IPS-18c (cell line): ENCODE data around the gene TEX54.
"Not testable (repeated sequence)": the region's sequence is repeated elsewhere in the genome, so short reads cannot be mapped to it uniquely, and the experiment has no call there.

Experiments
- H3K4me3 ChIP-seq: 2 replicates; pipeline ENCODE4 v1.7.0; 2013; ENCODE audit warnings: low read depth, mild to moderate bottlenecking, low read length, moderate library complexity; ENCODE audit not compliant: insufficient read depth
- H3K9me3 ChIP-seq: one replicate; pipeline ENCODE4 v1.6.1; 2013; ENCODE audit warnings: mild to moderate bottlenecking, low read length, moderate library complexity; ENCODE audit not compliant: control insufficient read depth, insufficient read depth

The TEX54 gene

DNA sequence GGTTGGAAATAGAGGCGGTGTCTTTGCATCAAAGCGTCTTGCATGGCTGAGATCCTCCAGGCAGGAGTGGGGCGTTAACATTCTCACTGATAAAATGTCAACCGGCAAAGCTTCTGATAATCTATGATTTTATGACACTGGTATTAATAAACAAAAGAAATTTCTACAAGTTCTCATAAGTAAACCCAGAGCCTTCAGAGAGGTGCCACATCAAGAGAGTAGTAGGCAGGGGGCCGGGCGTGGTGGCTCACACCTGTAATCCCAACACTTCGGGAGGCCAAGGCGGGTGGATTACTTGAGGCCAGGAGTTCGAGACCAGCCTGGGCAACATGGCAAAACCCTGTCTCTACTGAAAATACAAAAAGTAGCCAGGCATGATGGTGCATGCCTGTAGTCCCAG is 10.2 kb upstream of the TEX54 start:
- not testable (repeated sequence) for H3K4me3 ChIP-seq, H3K9me3 ChIP-seq

DNA sequence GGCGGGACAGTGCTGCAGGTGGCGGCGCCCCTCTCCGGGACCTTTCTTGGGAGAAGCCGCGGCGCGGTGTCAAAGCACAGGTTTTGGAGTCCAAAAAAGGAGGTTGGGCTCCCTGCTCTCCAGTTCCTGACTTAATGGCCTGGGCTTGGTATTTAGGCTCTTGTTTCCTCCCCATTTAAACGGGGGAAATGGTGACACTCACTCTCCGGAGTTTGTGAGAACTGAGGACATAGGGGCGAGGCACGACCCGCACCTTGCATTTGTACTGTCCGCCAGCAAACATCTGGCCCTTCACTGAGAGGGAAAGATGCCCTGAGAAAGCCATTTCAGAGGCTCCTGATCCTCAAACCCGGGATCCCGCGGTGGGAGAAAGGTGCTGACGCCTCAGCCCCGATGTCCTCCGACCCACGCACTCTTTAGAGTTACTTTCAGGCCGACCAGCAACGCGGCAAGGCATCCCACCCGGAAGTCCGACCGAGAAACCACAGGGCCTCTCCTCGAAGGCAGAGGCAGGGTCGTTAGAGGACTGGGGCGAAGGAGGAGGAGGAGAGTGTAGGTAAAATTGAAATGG is 9.6 kb upstream of the TEX54 start:
- Histone ChIP-seq H3K4me3 (peak overlapping the region; percentile 29), H3K9me3 (peaks cover 2% of the 10 kb centered on the region)

DNA sequence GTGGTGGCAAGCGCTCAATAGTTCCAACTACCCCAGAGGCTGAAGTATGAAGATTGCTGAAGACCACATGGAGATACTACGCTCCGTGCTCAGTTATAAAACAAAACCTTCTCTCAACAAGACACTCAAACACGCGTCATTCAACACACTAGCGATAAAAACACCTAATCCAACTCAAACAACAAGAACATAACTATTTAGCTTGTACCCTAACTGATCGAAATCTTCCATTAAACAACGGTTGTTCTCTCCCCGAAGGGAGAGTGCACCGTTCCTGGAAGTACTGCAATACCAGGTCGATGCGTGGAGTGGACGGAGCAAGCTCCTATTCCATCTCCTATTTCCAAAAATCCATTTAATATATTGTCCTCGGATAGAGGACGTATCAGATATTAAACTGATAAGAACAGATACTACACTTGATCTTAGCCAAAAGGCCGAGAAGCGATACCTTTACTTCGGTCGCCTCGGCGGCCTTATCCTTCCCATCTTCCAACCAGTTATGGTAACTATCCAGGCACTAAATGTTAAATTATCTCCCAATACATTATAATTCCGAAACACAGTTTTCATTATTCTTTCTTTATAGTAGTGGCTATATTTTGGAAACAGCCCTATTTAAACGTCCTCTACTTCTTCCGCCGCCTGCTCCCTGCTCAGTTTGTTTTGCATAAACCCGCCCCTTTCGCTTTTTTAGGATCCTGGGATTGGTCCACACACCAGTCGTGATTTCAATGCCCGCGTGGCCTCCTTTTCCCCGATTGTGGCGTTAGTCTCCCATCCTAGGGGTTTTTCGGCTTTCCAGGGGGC is 8.9 kb upstream of the TEX54 start:
- H3K4me3 ChIP-seq, result peak overlapping the region; percentile 29; the same call in 1 of the 2 replicates
- no peaks in the 10 kb centered on the region for H3K9me3 ChIP-seq

DNA sequence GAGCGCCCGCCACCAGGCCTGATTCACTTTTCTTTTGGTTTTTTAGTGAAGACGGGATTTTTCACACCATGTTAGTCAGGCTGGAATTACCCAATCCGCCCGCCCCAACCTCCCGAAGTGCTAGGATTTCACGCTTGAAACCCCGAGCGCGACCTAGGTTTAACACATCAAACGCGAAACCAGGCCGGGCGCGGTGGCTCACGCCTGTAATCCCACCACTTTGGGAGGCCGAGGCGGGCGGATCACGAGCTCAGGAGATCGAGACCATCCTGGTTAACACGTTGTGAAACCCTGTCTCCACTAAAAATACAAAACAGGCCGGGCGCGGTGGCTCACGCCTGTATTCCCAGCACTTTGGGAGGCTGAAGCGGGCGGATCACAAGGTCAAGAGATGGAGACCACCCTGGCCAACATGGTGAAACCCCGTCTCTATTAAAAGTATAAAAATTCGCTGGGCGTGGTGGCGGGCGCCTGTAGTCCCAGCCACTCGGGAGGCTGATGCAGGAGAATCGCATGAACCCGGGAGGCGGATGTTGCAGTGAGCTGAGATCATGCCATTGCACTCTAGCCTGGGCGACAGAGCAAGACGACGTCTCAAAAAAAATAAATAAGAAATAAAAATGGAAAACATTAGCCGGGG is 8.2 kb upstream of the TEX54 start:
- H3K9me3 ChIP-seq, result not testable (repeated sequence)
- peak overlapping the region; percentile 99; the same call in 1 of the 2 replicates for H3K4me3 ChIP-seq

DNA sequence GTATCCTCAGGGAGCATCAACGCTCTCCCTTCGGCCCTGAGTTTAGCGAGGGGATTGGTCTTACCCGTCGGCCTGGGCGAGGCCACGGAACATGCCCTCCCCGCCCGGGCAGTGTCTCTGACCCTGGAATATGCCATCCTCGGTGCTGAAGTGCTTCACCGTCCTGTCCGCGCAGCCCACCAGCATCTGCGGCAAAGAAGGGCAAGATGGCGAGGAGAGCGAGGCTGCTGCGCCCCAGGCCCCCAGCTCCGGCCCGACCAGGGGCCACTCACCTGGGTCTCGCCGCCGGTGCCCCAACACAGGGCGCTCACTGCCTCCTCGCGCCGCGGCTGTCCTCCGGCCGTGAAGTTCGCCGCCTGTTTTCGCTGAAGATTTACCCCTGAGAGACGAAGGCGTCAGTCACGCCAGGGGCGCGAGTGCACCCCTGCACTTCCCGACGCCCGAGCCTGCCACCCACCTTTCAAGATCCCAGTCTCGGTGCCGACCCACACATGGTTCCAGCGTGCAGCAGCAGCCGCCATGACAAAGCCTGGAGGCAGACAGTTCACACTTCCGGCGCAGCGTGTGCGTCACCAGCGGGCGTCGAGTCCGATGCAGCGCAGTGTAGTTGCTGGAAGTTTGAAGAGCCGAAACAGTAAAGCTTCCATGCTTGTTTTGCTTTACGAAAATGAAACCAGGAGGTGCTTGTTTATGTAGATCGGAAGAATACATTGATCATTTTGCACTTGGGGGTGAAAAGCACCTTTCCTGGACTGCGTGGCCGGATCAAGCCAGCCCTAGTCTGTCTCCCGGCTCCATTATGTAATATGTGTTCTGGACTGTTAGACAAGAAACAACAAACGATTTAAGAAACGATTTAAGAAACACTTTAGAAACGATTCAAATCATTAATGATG is 6.7 kb upstream of the TEX54 start, which contains the start of gene WDR74:
Gene WDR74 (minus strand): TSS at position 541 of the 896 bp plus-strand sequence. CDS start 20 bp downstream, at position 521.
- peak within 1 kb of the TSS; percentile 99 for H3K4me3 ChIP-seq
- H3K9me3 ChIP-seq, result no peaks in the 10 kb centered on the region

DNA sequence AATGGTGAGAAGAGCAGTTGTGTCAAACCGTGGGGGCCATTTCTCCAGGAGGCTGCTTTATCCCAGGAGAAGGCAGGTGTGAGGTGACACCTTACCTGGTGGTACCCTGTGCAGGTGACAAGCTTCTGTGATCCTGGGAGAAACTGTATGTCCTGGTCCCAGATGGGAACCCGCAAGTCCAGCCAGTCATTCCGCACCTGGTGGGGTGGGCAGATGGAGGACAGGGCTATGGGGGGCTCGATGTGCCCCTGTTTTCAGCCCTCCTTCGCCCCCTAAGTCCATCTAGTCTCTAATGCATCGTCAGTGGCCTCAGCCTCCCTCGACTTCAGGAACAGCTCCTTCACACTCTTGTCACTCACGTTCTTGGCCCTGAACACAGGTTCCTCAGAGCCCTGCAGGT is 2.7 kb upstream of the TEX54 start:
- Histone ChIP-seq H3K4me3 (no peak overlapping the region), H3K9me3 (no peaks in the 10 kb centered on the region)

DNA sequence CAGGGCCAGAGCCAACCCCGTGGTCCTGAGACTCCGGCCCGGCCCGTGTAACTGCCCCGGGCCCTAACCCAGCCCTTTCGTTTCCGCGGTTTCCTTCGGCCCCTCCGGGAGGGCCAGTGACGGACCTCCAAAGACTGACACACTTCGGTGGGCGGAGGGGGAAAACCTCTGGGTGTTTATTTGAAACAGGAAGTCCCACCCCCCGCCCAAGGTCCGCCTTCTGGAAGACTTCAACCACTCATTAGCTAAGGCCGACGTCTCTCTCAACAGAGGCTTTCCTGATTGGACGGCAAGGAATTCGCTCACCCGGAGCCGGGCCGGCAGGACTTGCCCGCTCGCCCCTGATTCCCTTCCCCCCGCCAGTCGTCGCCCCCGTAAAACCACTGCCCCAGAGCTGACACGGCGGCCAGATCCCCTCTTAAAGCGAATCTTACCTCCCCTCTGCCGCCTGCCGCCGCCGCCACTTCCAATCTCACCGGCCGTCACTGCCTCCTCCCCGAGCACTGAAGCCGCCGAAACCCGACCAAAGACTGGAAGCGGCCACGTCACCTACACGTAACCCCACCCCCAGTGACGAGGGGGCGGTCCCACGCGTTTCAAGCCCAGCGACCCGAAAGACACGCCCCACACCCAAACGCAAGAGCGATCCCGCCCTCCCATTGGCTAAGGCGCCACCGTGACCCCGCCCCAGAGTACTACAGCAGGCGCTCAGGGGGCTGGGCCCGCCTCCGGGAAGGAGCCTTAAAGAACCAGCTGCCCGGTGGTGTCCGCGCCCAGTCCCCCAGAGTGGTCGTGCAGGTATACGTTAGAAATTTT is 913 bp downstream of the TEX54 start, which contains the start of gene STX5:
Gene STX5 (minus strand): TSS at position 532 of the 816 bp plus-strand sequence. CDS start 808 bp downstream, outside the sequence.
- H3K9me3 ChIP-seq, result no peaks in the 10 kb centered on the region

DNA sequence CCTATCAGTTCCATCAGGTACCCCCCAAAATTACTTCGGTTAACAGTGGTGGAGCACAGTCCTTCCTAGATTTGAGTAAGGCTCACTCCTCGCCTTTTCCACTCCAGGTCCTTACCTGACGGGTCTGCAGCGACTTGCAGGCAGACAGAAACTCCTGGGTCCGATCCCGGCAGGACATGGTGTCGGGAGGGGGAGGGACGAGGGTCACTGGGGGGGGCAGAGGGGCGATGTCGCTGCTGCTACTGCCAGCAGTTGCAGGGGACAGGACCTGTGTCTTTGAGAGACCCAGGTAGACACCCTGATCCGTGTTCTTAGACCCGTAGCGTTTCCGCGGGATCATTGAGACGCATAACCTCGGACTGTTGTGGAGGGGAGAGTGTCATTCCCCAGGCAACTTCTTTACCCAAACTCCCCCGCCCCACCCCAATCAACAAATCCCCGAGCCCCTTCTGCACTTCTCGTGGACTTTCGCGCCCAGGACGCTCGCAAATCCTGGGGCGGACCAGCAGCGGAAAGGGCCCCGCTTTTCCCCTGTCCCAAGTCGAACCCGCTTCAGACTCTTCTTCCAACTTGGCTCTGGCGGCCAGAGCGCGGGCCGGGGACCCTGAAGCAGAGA is 1.6 kb downstream of the TEX54 start:
- peak overlapping the region; percentile 98 for H3K4me3 ChIP-seq
- no peaks in the 10 kb centered on the region for H3K9me3 ChIP-seq

More for the DNA sequence above, 913 bp downstream of the TEX54 start, which contains the start of gene STX5:
- peak within 1 kb of the TSS; percentile 98 for H3K4me3 ChIP-seq

DNA sequence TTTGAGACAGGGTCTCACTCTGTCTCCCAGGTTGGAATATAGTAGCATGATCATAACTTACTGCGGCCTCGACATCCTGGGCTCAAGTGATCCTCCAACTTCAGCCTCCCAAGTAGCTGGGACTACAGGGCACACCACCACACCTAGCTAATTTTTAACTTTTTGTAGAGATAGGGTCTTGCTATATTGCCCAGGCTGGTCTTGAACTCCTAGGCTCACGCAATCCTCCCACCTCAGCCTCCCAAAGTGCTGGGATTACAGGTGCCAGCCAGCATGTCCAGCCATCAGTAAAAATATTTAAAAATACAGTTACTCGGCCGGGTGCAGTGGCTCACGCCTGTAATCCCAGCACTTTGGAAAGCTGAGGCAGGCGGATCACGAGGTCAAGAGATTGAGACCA is 4.5 kb downstream of the TEX54 start:
- not testable (repeated sequence) for H3K4me3 ChIP-seq, H3K9me3 ChIP-seq

DNA sequence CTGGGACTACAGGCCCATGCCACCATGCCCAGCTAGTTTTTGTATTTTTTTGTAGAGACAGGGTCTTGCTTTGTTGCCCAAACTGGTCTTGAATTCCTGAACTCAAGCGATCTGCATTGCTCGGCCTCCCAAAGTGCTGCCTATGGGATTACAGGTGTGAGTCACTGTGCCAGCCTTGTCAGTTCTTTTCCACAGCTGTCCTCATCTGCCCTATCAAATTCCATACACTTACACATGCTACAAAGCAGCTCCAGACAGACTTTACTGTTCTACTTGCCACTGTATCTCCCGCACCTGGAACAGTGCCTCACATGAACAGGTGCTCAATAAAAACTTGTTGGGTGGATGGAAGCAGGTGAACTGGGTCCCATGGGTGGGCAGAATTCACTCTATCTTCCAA is 9.0 kb downstream of the TEX54 start:
- Histone ChIP-seq H3K9me3 (no peaks in the 10 kb centered on the region), H3K4me3 (no peak overlapping the region)

DNA sequence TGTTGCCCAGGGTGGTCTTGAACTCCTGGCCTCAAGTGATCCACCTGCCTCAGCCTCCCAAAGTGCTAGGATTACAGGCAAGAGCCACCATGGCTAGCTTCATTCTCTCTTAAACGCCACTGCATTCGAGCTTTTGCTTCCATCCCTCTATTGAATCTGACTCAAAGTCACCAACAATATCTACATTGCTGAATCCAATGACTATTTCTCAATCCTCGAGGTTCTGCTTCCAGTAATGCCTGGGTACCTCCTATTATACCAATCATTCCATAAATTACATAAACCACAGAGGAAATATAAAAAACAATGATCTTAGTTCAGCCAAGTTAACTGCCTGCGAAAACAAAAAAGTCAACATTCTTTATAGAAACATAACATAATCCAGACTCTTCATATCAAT is 15.5 kb downstream of the TEX54 start:
- Histone ChIP-seq H3K9me3 (no peaks in the 10 kb centered on the region), H3K4me3 (no peak overlapping the region)

DNA sequence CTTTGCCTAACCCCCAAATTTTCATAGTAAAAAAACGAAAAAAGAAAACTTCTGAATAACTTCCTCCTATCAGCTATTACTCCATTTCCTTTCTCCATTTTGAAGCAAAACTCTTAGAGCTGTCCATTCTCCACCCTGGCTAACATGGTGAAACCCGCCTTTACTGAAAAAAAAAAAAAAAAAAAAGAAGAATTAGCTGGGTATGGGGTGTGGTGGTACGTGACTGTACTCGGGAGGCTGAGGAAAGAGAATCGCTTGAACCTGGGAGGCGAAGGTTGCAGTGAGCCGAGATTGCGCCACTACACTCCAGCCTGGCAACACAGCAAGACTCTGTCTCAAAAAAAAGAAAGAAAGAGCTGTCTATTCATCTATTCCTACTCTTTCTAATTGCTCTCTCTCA is 16.1 kb downstream of the TEX54 start:
- Histone ChIP-seq H3K4me3 (no peak overlapping the region), H3K9me3 (no peaks in the 10 kb centered on the region)

DNA sequence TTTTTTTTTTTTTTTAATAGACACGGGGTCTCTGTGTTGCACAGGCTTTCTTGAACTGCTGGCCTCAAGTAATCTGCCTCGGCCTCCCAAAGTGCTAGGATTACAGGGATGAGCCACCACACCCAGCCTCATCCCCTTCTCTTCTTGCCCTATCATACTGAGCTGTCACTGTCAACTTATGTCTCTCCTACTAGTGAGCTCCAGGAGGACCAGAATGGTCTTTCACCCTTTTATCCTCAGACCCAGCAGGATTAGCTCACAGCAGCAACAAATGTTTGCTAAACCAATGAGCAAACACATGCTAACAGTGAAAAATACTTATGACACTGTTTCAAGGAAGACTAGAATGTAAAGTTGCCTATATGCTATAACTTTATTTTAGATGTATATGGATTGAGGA is 21.0 kb downstream of the TEX54 start:
- Histone ChIP-seq H3K4me3 (no peak overlapping the region), H3K9me3 (no peaks in the 10 kb centered on the region)

DNA sequence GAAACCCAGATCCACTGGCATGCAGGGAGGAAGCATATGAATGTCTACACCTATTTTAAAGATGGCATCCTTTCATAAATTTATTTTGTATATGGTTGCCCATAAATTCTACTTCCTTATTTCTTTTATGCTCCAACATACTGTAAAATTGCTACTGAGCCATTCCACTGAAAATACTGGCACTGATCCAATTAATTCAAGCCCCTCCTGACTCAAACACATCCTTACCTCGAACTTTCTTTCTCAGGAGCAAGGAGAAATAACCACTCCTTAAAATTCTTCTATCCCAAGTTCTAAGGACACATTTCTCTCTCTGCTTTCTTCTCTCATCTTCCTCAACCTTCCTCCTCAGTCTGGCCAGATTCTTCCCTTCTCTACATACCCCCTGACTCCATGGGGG is 21.9 kb downstream of the TEX54 start:
- Histone ChIP-seq H3K9me3 (no peaks in the 10 kb centered on the region), H3K4me3 (no peak overlapping the region)

DNA sequence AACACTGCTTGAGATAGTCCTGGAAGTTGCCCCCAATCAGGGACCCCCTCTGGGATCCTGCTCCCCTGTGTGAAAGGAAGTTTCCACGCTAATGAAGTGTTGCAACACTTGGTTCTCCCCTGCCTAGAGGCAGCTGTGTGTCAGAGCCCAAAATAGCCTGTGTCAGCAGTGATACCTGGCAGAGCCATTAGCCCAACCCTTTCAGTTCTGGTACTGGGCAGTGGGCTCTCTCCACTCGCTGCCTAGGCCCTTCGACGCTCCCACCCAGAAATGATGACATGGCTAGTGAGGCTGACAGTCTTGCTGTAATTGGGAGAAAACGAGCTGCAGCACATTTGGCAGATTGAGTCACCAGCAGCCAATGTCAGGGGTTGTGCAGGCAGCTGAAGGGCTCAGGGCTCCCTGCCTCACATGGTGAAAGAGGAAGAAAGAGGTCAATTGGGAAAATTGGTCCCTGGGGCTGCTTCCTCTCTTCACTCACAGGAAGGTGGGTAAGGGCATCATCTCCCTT is 26.0 kb downstream of the TEX54 start:
- Histone ChIP-seq H3K4me3 (no peak overlapping the region), H3K9me3 (peaks cover 2% of the 10 kb centered on the region)

DNA sequence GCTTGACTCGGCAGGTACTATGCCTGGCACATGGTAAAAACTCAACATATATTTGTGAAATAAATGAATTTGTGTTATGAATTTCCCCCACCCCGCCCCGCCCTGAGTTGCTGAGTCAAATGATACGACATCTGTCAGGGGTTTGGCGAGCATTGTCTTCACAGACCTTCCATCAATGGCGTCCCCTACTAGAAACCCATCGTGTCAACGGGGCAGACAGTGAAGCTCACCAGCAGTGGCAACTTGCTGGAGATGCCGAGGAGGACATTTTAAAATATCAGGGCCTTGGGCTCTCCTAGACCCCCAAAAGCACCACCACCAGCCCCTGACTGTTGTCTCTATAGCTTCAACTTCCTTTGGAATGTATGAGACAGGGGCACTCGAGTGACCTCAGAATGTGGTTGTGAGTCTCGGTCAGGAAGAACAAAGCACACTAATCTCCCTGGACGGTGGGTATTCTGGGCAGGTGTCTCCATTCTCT is 26.6 kb downstream of the TEX54 start:
- H3K9me3 ChIP-seq, result peaks cover 2% of the 10 kb centered on the region

More for the DNA sequence above, 26.6 kb downstream of the TEX54 start:
- peak overlapping the region; percentile 94 for H3K4me3 ChIP-seq
